A549 (cell line): ENCODE results near the gene FAM20C.

ENCODE experiments used
- ATOH8 ChIP-seq: fragments of 250-450 bp; sonication (Bioruptor Pico); IDR thresholded peaks from 2 replicates; pipeline ENCODE4 v1.5.0; 2020; ENCODE audit warnings: low read depth, mild to moderate bottlenecking, moderate library complexity
- CTCF ChIP-seq: fragments of >200 bp; sonication (Bioruptor Twin); formaldehyde crosslinking; IDR thresholded peaks from 3 replicates; pipeline ENCODE4 v1.5.1; 2016
- E2F6 ChIP-seq: IDR thresholded peaks from 2 replicates; pipeline ENCODE4 v1.6.1; 2012; ENCODE audit warnings: low read depth, borderline replicate concordance
- HDAC2 ChIP-seq: fragments of 200-600 bp; sonication (generic); IDR thresholded peaks from 2 replicates; pipeline ENCODE4 v1.6.1; 2016
- MAX ChIP-seq: IDR thresholded peaks from 2 replicates; pipeline ENCODE4 v1.6.1; 2012
- MAZ ChIP-seq: fragments of 150-350 bp; IDR thresholded peaks from 2 replicates; pipeline ENCODE4 v1.6.1; 2014; ENCODE audit warnings: antibody characterized with exemption, low read depth, low read length, borderline replicate concordance
- NFE2L2 ChIP-seq: fragments of 150-350 bp; conservative IDR thresholded peaks from 2 replicates; pipeline ENCODE4 v1.6.1; 2014; ENCODE audit warnings: low read length
- PHF8 ChIP-seq: fragments of 200-600 bp; sonication (generic); IDR thresholded peaks from 2 replicates; pipeline ENCODE4 v1.6.1; 2016; ENCODE audit warnings: low read depth, mild to moderate bottlenecking, antibody characterized with exemption, moderate library complexity, borderline replicate concordance

GRCh38 chr7:274266-274665, 81.9 kb downstream of the FAM20C start:
- TF ChIP-seq MAZ (no peak), HDAC2 (no peak), CTCF (no peak), ATOH8 (CRISPR knock-in tag) (no peak), PHF8 (no peak), MAX (no peak), NFE2L2 (no peak), E2F6 (no peak)
